Lower leg skin (tissue), 4 donors: Measurements from ENCODE around the gene COPZ2. TPM values are rescaled to one million over a fixed set of nuclear protein-coding genes. Genes with fewer than 3 reads are reported as not detected.
"Not testable (repeated sequence)": the region's sequence is repeated elsewhere in the genome, so short reads cannot be mapped to it uniquely, and the experiment has no call there.

Source experiments
- DNase-seq, 2 donors: peaks; one replicate each; pipeline ENCODE4 v3.0.0-alpha.2; 2019; ENCODE audit warnings: low spot score in 2 of 2
- H3K4me3 ChIP-seq: fragments of 200-600 bp; sonication (generic); 2 replicates; pipeline ENCODE4 v1.5.1; 2017; ENCODE audit warnings: mild to moderate bottlenecking, low read depth; ENCODE audit not compliant: poor library complexity, severe bottlenecking
- POLR2A ChIP-seq, 2 donors: fragments of 450-650 bp; IDR thresholded peaks; one replicate each; pipeline ENCODE4 v1.6.1; 2016 to 2017; ENCODE audit warnings: antibody characterized with exemption in 2 of 2, mild to moderate bottlenecking in 1 of 2, moderate library complexity in 1 of 2
- WGBS, 2 donors: methylation state at CpG; one replicate each; pipeline ENCODE4 v1.1.5; 2018; 5-methylcytosine and 5-hydroxymethylcytosine counted together
- intact Hi-C: fragments of 100-400 bp; cut with DNase I; formaldehyde crosslinking; loops from one replicate; pipeline ENCODE4 v1.15.0; 2023; ENCODE audit warnings: low total_unique reads
- total RNA-seq, 4 donors: library from RNA; depleted of rRNA; stranded (reverse); fragments of >200 nt; gene quantifications; one replicate each; pipeline ENCODE4 v1.1.0, GENCODE V29; 2016
- TF ChIP-seq, protein P1 (sequence below), 3 donors: fragments of 450-650 bp; IDR thresholded peaks; one replicate each; pipeline ENCODE4 v1.5.1; 2016; ENCODE audit warnings: antibody characterized with exemption in 3 of 3, mild to moderate bottlenecking in 3 of 3, moderate library complexity in 2 of 3

The COPZ2 gene
- total RNA-seq, 4 donors from 2014 or later: 9.1 to 16.9 (median 12.9) TPM

DNA sequence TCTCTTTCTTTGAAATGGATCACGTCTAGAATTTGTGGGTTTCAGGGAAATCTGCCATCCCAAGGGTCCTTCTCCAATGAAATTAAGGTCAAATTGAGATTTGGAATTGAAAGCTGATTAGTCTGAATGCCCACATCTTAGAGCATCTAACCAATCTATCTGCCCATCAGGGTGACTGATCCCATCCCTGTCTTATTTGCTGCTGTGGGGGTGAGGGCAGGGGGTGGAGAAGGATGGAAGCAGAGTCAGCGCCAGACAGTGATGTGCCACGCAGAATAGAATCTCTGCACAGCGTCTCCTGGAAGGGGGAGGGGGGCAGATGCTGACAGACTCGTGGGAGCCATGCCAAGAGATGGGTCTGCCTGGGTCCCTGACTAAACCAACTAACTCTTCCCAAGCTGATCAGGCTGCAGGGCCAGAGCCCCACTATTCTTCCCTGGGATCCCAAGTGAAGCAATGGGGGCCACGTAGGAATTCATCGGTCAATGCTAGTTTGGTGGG is 34.6 kb downstream of the COPZ2 start:
- DNase-seq: no peak
- no peak overlapping the region for H3K4me3 ChIP-seq
- no peak for TF ChIP-seq POLR2A (IDR thresholded peaks at IDR 0.05)
- TF ChIP-seq, protein P1, sequence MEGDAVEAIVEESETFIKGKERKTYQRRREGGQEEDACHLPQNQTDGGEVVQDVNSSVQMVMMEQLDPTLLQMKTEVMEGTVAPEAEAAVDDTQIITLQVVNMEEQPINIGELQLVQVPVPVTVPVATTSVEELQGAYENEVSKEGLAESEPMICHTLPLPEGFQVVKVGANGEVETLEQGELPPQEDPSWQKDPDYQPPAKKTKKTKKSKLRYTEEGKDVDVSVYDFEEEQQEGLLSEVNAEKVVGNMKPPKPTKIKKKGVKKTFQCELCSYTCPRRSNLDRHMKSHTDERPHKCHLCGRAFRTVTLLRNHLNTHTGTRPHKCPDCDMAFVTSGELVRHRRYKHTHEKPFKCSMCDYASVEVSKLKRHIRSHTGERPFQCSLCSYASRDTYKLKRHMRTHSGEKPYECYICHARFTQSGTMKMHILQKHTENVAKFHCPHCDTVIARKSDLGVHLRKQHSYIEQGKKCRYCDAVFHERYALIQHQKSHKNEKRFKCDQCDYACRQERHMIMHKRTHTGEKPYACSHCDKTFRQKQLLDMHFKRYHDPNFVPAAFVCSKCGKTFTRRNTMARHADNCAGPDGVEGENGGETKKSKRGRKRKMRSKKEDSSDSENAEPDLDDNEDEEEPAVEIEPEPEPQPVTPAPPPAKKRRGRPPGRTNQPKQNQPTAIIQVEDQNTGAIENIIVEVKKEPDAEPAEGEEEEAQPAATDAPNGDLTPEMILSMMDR (IDR thresholded peaks at IDR 0.05): no peak
- WGBS, 2 donors: 60 to 69% methylated on average over 7 of the region's 7 CpGs
- intact Hi-C loops: no loop called here

DNA sequence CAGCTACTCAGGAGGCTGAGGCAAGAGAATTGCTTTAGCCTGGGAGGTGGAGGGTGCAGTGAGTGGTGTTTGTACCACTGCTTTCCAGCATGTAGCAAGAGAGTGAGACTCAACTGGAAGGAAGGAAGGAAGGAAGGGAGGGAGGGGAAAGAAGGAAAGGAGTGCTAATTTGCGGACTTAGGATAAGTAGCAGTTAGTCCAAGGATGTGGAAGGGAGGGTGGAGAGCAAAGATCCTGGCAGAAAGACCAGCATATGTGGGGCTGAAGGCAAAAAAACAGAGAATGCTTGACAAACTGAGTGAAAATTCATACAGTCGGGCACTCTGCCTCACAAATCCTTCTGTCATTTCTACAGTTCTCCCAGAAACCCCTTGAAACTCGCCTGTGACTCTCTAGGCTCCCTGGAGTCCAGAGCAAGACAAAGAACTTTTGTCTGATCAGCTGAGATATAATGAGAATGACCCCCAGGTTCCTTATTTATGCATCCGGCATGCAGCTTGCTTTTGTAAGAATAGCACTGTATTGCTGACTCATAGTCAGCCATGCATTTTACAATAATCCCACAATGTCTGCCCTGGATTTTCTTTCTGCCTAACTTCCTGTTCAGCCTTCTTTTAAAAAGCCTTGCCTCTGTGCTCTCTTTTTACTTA is 35.2 kb downstream of the COPZ2 start:
- 49 to 56% methylated on average over 4 of the region's 4 CpGs for WGBS, 2 donors
- no peak overlapping the region for H3K4me3 ChIP-seq
- intact Hi-C loops: no loop called here
- TF ChIP-seq, protein P1 (IDR thresholded peaks at IDR 0.05): no peak
- TF ChIP-seq POLR2A (IDR thresholded peaks at IDR 0.05): no peak
- DNase-seq: no peak

DNA sequence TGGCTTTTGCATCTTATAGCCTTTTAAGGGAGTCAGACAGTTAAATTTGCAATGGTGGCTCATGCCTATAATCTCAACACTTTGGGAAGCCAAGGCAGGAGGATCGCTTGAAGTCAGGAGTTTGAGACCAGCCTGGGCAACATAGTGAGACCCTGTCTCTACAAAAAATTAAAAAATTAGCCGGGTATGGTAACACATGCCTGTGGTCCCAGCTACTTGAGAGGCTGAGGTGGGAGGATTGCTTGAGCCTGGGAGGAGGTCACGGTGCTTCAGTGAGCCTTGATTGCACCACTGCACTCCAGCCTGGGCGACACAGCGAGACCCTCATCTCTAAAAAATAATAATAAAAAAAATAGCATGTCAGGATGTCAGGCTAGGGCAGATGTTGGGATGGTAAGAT is 35.9 kb downstream of the COPZ2 start:
- H3K4me3 ChIP-seq, intact Hi-C loops, DNase-seq: not testable (repeated sequence)
- WGBS, 2 donors: 96 to 97% methylated on average over 5 of the region's 5 CpGs

DNA sequence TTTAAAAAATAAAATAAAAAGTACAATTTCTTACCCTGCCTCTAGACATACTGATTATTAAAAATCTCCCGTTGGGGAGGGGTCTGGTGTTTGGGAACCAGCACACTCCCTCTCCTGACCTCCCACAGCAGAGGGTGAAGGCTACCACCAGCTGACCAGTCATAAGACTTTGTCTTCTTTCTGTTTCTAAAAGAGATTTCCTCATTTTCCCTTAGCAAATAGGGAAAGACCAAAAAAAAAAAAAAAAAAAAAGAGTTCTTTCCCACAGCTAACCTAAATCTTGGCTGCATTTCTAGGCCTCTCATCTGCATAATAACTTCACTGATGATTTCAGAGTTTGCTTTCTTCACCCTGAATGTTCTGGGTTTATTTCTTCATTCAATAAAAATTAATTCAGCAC is 36.4 kb downstream of the COPZ2 start:
- no peak overlapping the region for H3K4me3 ChIP-seq
- intact Hi-C loops: no loop called here
- WGBS, 2 donors: 75 to 83% methylated on average over 1 of the region's 1 CpG
- no peak for DNase-seq
- TF ChIP-seq, protein P1 (IDR thresholded peaks at IDR 0.05): no peak
- no peak for TF ChIP-seq POLR2A (IDR thresholded peaks at IDR 0.05)

DNA sequence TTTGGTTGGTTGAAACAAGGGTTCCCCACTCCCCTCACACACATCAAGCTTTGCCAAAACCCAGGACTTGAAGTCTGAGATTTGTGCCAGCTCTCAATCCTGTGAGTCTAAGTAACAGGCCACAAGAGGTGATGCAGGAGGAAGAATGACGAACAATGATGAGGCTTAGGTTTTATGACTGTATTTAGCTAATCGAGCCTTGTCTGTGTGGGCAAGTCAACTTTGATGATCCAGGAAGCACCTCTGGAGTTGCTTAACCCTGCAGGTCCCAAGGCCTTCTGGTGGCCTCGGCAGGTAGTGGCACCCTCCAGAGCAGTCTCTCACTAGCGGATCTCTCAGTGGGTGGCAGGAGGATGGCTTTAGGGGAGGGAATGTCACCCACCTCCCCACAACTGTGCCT is 38.0 kb downstream of the COPZ2 start:
- intact Hi-C loops: no loop called here
- H3K4me3 ChIP-seq: no peak overlapping the region
- 46 to 48% methylated on average over 4 of the region's 4 CpGs for WGBS, 2 donors
- DNase-seq: no peak
- no peak for TF ChIP-seq POLR2A (IDR thresholded peaks at IDR 0.05)
- TF ChIP-seq, protein P1 (IDR thresholded peaks at IDR 0.05): no peak

DNA sequence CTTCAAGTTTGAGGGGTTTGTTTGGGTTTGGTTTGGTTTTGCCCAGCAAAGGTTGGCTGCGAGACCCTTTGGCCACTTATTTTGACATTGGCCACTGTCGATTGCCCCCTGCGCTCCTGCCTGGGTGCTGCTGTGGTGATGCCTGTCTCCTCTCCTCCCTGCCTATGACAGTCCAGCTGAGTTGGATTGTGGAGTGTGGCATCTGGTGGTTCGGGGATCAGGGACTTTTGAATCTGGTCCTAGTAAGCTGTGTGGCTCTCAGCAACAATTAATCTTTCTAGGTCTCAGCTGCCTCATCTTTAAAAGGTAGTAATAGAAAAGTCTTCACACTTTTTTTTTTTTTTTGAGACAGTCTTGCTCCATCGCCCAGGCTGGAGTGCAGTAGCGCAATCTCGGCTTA is 39.6 kb downstream of the COPZ2 start:
- WGBS, 2 donors: 92 to 97% methylated on average over 7 of the region's 7 CpGs
- TF ChIP-seq, protein P1 (IDR thresholded peaks at IDR 0.05): no peak
- TF ChIP-seq POLR2A (IDR thresholded peaks at IDR 0.05): no peak
- intact Hi-C loops: no loop called here

More for the DNA sequence above, 39.6 kb downstream of the COPZ2 start:
- no peak for DNase-seq
- no peak overlapping the region for H3K4me3 ChIP-seq
